Gastroesophageal sphincter (tissue), 4 donors: ENCODE data around the gene MT1B. TPM values are rescaled to one million over a fixed set of nuclear protein-coding genes. Genes with fewer than 3 reads are reported as not detected.

Experiments
- ATAC-seq: fragments of 150-250 bp; one replicate; pipeline ENCODE4 v1.9.1; 2016; ENCODE audit warnings: mild to moderate bottlenecking, moderate library complexity
- H3K27ac ChIP-seq, 4 donors: fragments of 200-600 bp; sonication (generic) in 3 of 4; 1 replicate in 3 of 4; 2 replicates in 1 of 4; pipeline ENCODE4 v1.5.1; 2016 to 2019
- H3K27me3 ChIP-seq: fragments of 200-600 bp; sonication (generic); one replicate; pipeline ENCODE4 v1.5.1; 2019
- H3K36me3 ChIP-seq, 2 donors: fragments of 200-600 bp; sonication (generic); one replicate each; pipeline ENCODE4 v1.5.1; 2019; ENCODE audit warnings: control low read depth in 1 of 2
- H3K4me1 ChIP-seq, 3 donors: fragments of 200-600 bp; sonication (generic); 1 replicate in 2 of 3; 2 replicates in 1 of 3; pipeline ENCODE4 v1.5.1; 2016 to 2019; ENCODE audit warnings: control low read depth in 2 of 3
- H3K4me3 ChIP-seq, 2 donors: fragments of 200-600 bp; sonication (generic); one replicate each; pipeline ENCODE4 v1.5.1; 2019; ENCODE audit warnings: mild to moderate bottlenecking in 1 of 2, moderate library complexity in 1 of 2
- H3K9me3 ChIP-seq, 3 donors: fragments of 200-600 bp; sonication (generic); one replicate each; pipeline ENCODE4 v1.5.1; 2017 to 2019; ENCODE audit warnings: control low read depth in 2 of 3
- EP300 ChIP-seq: sonication (generic); formaldehyde crosslinking; IDR thresholded peaks from one replicate; pipeline ENCODE4 v1.6.1; 2017; ENCODE audit warnings: antibody characterized with exemption, mild to moderate bottlenecking
- POLR2A ChIP-seq, 2 donors: fragments of 450-650 bp; IDR thresholded peaks; one replicate each; pipeline ENCODE4 v1.6.1; 2017; ENCODE audit warnings: antibody characterized with exemption in 2 of 2, mild to moderate bottlenecking in 2 of 2, moderate library complexity in 1 of 2
- POLR2AphosphoS5 ChIP-seq: sonication (generic); formaldehyde crosslinking; IDR thresholded peaks from one replicate; pipeline ENCODE4 v1.6.1; 2017; ENCODE audit warnings: antibody characterized with exemption
- WGBS, 2 donors: methylation state at CpG; one replicate each; pipeline ENCODE4 v1.1.5; 2018; ENCODE audit warnings: low coverage in 1 of 2; 5-methylcytosine and 5-hydroxymethylcytosine counted together
- total RNA-seq, 4 donors: library from RNA; depleted of rRNA; stranded (reverse); fragments of >200 nt; gene quantifications; one replicate each; pipeline ENCODE4 v1.1.0, GENCODE V29; 2016
- TF ChIP-seq, protein P1 (sequence below), 4 experiments: fragments of 200-600 bp in 2 of 4; fragments of 450-650 bp in 2 of 4; sonication (generic) in 1 of 4; IDR thresholded peaks; one replicate each; pipeline ENCODE4 v1.5.1; 2017 to 2019; ENCODE audit warnings: antibody characterized with exemption in 4 of 4, mild to moderate bottlenecking in 2 of 4, moderate library complexity in 2 of 4

MT1B gene
- total RNA-seq, 4 donors from 2014 or later, result not detected

DNA sequence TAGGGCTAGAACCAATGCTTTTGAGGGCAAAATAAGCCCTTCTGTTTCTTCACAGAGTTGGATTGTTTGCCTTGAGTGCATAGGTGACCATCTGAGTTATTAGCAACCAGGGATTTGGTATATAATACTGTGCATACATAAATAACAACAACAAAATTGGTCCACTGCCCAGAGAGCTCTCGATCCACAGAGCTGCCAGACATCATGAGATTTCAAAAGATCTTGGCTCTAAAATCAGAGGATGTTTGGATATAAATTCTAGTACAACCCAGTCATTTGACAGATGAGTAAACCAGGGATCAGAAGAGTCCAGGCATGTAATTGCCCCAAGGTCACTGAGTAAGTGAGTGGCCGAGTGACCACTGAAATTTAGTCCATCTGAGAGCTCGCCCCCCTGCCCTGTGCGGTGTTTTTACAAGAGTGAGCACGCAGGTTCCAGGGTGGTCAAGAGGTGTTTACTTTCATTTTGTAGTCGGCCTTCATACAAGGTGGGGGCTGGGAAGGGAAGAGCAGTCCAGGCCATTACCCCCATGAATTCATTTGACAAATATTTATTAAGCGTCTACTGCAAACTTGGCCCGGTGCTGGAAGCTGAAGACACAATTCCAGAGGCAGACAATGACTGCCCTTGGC, 45.1 kb upstream of the MT1B start:
- TF ChIP-seq, protein P1, sequence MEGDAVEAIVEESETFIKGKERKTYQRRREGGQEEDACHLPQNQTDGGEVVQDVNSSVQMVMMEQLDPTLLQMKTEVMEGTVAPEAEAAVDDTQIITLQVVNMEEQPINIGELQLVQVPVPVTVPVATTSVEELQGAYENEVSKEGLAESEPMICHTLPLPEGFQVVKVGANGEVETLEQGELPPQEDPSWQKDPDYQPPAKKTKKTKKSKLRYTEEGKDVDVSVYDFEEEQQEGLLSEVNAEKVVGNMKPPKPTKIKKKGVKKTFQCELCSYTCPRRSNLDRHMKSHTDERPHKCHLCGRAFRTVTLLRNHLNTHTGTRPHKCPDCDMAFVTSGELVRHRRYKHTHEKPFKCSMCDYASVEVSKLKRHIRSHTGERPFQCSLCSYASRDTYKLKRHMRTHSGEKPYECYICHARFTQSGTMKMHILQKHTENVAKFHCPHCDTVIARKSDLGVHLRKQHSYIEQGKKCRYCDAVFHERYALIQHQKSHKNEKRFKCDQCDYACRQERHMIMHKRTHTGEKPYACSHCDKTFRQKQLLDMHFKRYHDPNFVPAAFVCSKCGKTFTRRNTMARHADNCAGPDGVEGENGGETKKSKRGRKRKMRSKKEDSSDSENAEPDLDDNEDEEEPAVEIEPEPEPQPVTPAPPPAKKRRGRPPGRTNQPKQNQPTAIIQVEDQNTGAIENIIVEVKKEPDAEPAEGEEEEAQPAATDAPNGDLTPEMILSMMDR (IDR thresholded peaks at IDR 0.05), result no peak
- no peak for TF ChIP-seq POLR2A (IDR thresholded peaks at IDR 0.05)
- TF ChIP-seq POLR2AphosphoS5, result peak; percentile 79
- no peak for TF ChIP-seq EP300
- Histone ChIP-seq H3K9me3 (no peaks in the 10 kb centered on the region), H3K36me3 (no peaks in the 10 kb centered on the region), H3K27me3 (no peaks in the 10 kb centered on the region), H3K27ac (peak overlapping the region; percentile 59 to 92 (median 88)), H3K4me3 (peak overlapping the region in 1 of 2 donors; percentile 5), H3K4me1 (peaks cover 0 to 60% (median 26%) of the 10 kb centered on the region in 3 donors)
- WGBS, 2 donors, result 22 to 45% methylated on average over 6 to 7 of the region's 8 CpGs
- ATAC-seq, result peak; percentile 31

- Histone ChIP-seq H3K9me3 (no peaks in the 10 kb centered on the region), H3K36me3 (no peaks in the 10 kb centered on the region), H3K27ac (peak overlapping the region; percentile 59 to 92 (median 88)), H3K27me3 (no peaks in the 10 kb centered on the region), H3K4me3 (peak overlapping the region in 1 of 2 donors; percentile 5), H3K4me1 (peaks cover 0 to 63% (median 26%) of the 10 kb centered on the region in 3 donors)
- ATAC-seq, result peak; percentile 58
- 50 to 66% methylated on average over 5 to 8 of the region's 14 CpGs for WGBS, 2 donors
- TF ChIP-seq EP300 (peak; percentile 72), POLR2AphosphoS5 (peak; percentile 99)
- TF ChIP-seq, protein P1 (IDR thresholded peaks at IDR 0.05), result no peak
These were observed 44.5 kb upstream of the MT1B start for GRCh38 chr16:56607109-56607618.

- H3K4me1 ChIP-seq, result peaks cover 0 to 63% (median 26%) of the 10 kb centered on the region in 3 donors
- 33 to 100% methylated on average over 1 of the region's 2 CpGs for WGBS, 2 donors
- H3K27ac ChIP-seq, result peak overlapping the region; percentile 59 to 92 (median 88)
- TF ChIP-seq, protein P1 (IDR thresholded peaks at IDR 0.05), result no peak
- TF ChIP-seq POLR2A (IDR thresholded peaks at IDR 0.05), result no peak
- TF ChIP-seq POLR2AphosphoS5, result no peak
- no peak for TF ChIP-seq EP300
- H3K36me3 ChIP-seq, result no peaks in the 10 kb centered on the region
- ATAC-seq, result no peak
- H3K27me3 ChIP-seq, result no peaks in the 10 kb centered on the region
- H3K9me3 ChIP-seq, result no peaks in the 10 kb centered on the region
- H3K4me3 ChIP-seq, result peak overlapping the region in 1 of 2 donors; percentile 61
These were observed 44.0 kb upstream of the MT1B start for GRCh38 chr16:56607675-56608042.

- Histone ChIP-seq H3K27ac (peak within 1 kb of the TSS; percentile 71 to 92 (median 88)), H3K4me3 (peak within 1 kb of the TSS; percentile 61 to 83), H3K9me3 (no peaks in the 10 kb centered on the region), H3K4me1 (peaks cover 0 to 63% (median 26%) of the 10 kb centered on the region in 3 donors), H3K36me3 (no peaks in the 10 kb centered on the region), H3K27me3 (no peaks in the 10 kb centered on the region)
- ATAC-seq, result peak; percentile 83
- 0 to 25% methylated on average over 2 to 9 of the region's 62 CpGs for WGBS, 2 donors
- TF ChIP-seq POLR2AphosphoS5, result peak; percentile 98
- TF ChIP-seq, protein P1 (IDR thresholded peaks at IDR 0.05), result peak in 2 of 4 experiments; percentile 3 to 30
- no peak for TF ChIP-seq EP300
- TF ChIP-seq POLR2A (IDR thresholded peaks at IDR 0.05), result peak; percentile 88 to 91
These were observed 43.4 kb upstream of the MT1B start, which contains the start of gene MT2A for GRCh38 chr16:56608043-56608875. MT2A (plus strand) TSS chr16:56608584; CDS start chr16:56608656, 72 bp downstream.
